Kidney (tissue), 14 donors: ENCODE data around the gene KIF26B. TPM values are rescaled to one million over a fixed set of nuclear protein-coding genes. Genes with fewer than 3 reads are reported as not detected.

ENCODE experiments used
- DNase-seq, 5 donors: peaks; one replicate each; pipeline ENCODE4 v3.0.0-alpha.2; 2013 to 2020
- FAIRE-seq: peaks from 2 replicates; lab custom pipeline; 2012; peaks lifted over from hg19 to GRCh38; lab: Jason Lieb, UNC
- H3K27ac ChIP-seq, 2 donors: one replicate each; pipeline ENCODE4 v1.7.0; 2013; ENCODE audit warnings: low read depth in 2 of 2, low read length in 2 of 2, inconsistent platforms in 1 of 2
- H3K27me3 ChIP-seq: one replicate; pipeline ENCODE4 v1.7.1; 2013; ENCODE audit warnings: low read length, inconsistent platforms; ENCODE audit not compliant: control insufficient read depth, insufficient read depth
- H3K36me3 ChIP-seq, 3 donors: one replicate each; pipeline versions ENCODE4 v1.7.0 to v1.7.1; 2013; ENCODE audit warnings: low read length in 3 of 3, control low read depth in 1 of 3, inconsistent platforms in 1 of 3; ENCODE audit not compliant: insufficient read depth in 3 of 3, control insufficient read depth in 2 of 3
- H3K4me1 ChIP-seq, 3 donors: one replicate each; pipeline versions ENCODE4 v1.7.0 to v1.7.1; 2013; ENCODE audit warnings: low read length in 3 of 3, inconsistent platforms in 1 of 3, low read depth in 1 of 3; ENCODE audit not compliant: control insufficient read depth in 2 of 3, insufficient read depth in 2 of 3
- H3K4me3 ChIP-seq, 3 donors: one replicate each; pipeline versions ENCODE4 v1.7.0 to v1.8.1; 2013; ENCODE audit warnings: low read length in 3 of 3, control low read depth in 1 of 3, inconsistent platforms in 1 of 3
- H3K9ac ChIP-seq, 3 donors: one replicate each; pipeline versions ENCODE4 v1.7.0 to v1.7.1; 2013; ENCODE audit warnings: low read length in 3 of 3, control low read depth in 1 of 3, inconsistent platforms in 1 of 3
- H3K9me3 ChIP-seq, 3 donors: one replicate each; pipeline versions ENCODE4 v1.7.0 to v1.7.1; 2013; ENCODE audit warnings: low read length in 3 of 3, control low read depth in 1 of 3, inconsistent platforms in 1 of 3; ENCODE audit not compliant: control insufficient read depth in 2 of 3, insufficient read depth in 1 of 3
- CTCF ChIP-seq: IDR thresholded peaks from 3 replicates; pipeline ENCODE4 v1.5.1; 2012; ENCODE audit warnings: mild to moderate bottlenecking, moderate library complexity, borderline replicate concordance; ENCODE audit not compliant: insufficient read depth; ENCODE audit errors: extremely low read depth
- intact Hi-C: fragments of 100-400 bp; cut with DNase I; formaldehyde crosslinking; loops from one replicate; pipeline ENCODE4 v1.11.1; 2022
- polyA plus RNA-seq: library from polyadenylated mRNA; stranded (reverse); fragments of 350-450 nt; fragmentation: Illumina TruSeq; extraction: RNeasy Lipid Tissue Mini Kit (QIAGEN cat#74804); gene quantifications from one replicate; pipeline ENCODE4 v1.2.3, GENCODE V29; 2014; ENCODE audit warnings: low read depth, low replicate concordance; ENCODE audit not compliant: insufficient read depth
- total RNA-seq: library from RNA; stranded (reverse); fragmentation: NEBNext Ultra II Directional; extraction: Animal tissue kit (Norgen Biotek cat#: 25700); gene quantifications from one replicate; pipeline ENCODE4 v1.2.1, GENCODE V29; 2021
- donor health status: control.
- donor health status: control.
- donor health status: control.
- donor health status: control.
- donor health status: control.
- donor health status: DM: yes; HTN: yes; CAD: no.
- donor health status: Normal renal cell carcinoma (clear cell type).

Gene KIF26B
- total and polyA plus RNA-seq, 2 donors from 2014 or later = 0.52 to 10.7 TPM

GRCh38 chr1:245418077-245418476, 263.3 kb downstream of the KIF26B start:
- H3K4me1 ChIP-seq = no peaks in the 10 kb centered on the region
- H3K9ac ChIP-seq = no peak overlapping the region
- H3K27me3 ChIP-seq = no peaks in the 10 kb centered on the region
- no peak for TF ChIP-seq CTCF
- FAIRE-seq (no peak), DNase-seq (peak in 3 of 5 donors; percentile 44 to 69 (median 63))
- no peak overlapping the region for H3K4me3 ChIP-seq
- H3K9me3 ChIP-seq = no peaks in the 10 kb centered on the region
- H3K27ac ChIP-seq = no peak overlapping the region
- intact Hi-C loops = no loop called here
- no peaks in the 10 kb centered on the region for H3K36me3 ChIP-seq

GRCh38 chr1:245419461-245419978, 264.7 kb downstream of the KIF26B start:
- TF ChIP-seq CTCF = no peak

GRCh38 chr1:245419989-245420388, 265.2 kb downstream of the KIF26B start:
- intact Hi-C loops = no loop called here
- TF ChIP-seq CTCF = no peak
- Histone ChIP-seq H3K9me3 (no peaks in the 10 kb centered on the region), H3K4me3 (no peak overlapping the region), H3K36me3 (no peaks in the 10 kb centered on the region), H3K27me3 (no peaks in the 10 kb centered on the region), H3K4me1 (no peaks in the 10 kb centered on the region), H3K27ac (no peak overlapping the region), H3K9ac (no peak overlapping the region)
- DNase-seq (peak in 2 of 5 donors; percentile 57 to 61), FAIRE-seq (no peak)

More at GRCh38 chr1:245419461-245419978, 264.7 kb downstream of the KIF26B start:
- intact Hi-C loops = no loop called here
- no peak overlapping the region for H3K9ac ChIP-seq
- H3K4me3 ChIP-seq = no peak overlapping the region
- H3K27ac ChIP-seq = no peak overlapping the region
- FAIRE-seq (no peak), DNase-seq (peak in 3 of 5 donors; percentile 42 to 56 (median 56))
- no peaks in the 10 kb centered on the region for H3K9me3 ChIP-seq
- H3K4me1 ChIP-seq = no peaks in the 10 kb centered on the region
- no peaks in the 10 kb centered on the region for H3K27me3 ChIP-seq
- H3K36me3 ChIP-seq = no peaks in the 10 kb centered on the region

- Histone ChIP-seq H3K36me3 (no peaks in the 10 kb centered on the region), H3K27ac (no peak overlapping the region), H3K4me3 (no peak overlapping the region), H3K4me1 (no peaks in the 10 kb centered on the region), H3K9me3 (no peaks in the 10 kb centered on the region), H3K9ac (no peak overlapping the region), H3K27me3 (no peaks in the 10 kb centered on the region)
- no peak for TF ChIP-seq CTCF
- DNase-seq (no peak), FAIRE-seq (no peak)
- intact Hi-C loops = no loop called here
These were observed 266.1 kb downstream of the KIF26B start for GRCh38 chr1:245420926-245421325.
